Fibroblast of the aortic adventitia (primary cell): ENCODE results near the gene ENOX2. TPM values are rescaled to one million over a fixed set of nuclear protein-coding genes. Genes with fewer than 3 reads are reported as not detected.
A peak's percentile ranks its signal among the peaks of the same experiment; 100 is the strongest.
"Not testable (repeated sequence)": the region's sequence is repeated elsewhere in the genome, so short reads cannot be mapped to it uniquely, and the experiment has no call there.

ENCODE experiments used
- DNase-seq: peaks from one replicate; pipeline ENCODE4 v3.0.0-alpha.2; 2010; ENCODE audit warnings: low read depth
- H3K4me3 ChIP-seq: 2 replicates; pipeline ENCODE4 v1.5.1; 2011; ENCODE audit warnings: low read depth, mild to moderate bottlenecking, control low read depth, low read length, moderate library complexity
- total RNA-seq: library from RNA; depleted of rRNA; stranded (reverse); fragments of >200 nt; gene quantifications from 2 replicates; pipeline ENCODE4 v1.2.3, GENCODE V29; 2012; ENCODE audit warnings: low replicate concordance
- TF ChIP-seq, protein P1 (sequence below): IDR thresholded peaks from 2 replicates; pipeline ENCODE4 v1.5.1; 2011; ENCODE audit warnings: mild to moderate bottlenecking, low read length, control low read depth, inconsistent platforms; ENCODE audit not compliant: insufficient read depth

The ENOX2 gene
- total RNA-seq, 1 donor = 13.2 TPM

DNA sequence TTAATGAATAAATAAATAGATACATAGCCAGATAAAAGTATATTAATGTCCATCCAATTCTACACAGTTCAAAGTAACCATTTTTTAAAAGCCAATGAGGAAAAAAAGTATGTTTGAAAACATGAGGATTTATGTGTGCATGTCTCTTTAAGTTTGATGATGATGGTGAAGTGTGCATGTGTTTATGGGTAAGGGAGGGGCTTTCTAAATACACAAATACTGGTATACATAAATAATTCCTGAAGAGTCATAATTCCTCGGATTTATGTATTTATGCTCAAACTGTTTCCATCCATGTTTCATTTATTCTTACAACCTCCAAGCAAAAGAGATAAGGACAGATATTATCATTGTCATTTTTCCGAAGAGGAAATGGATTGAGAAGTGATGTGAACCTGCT is 75.4 kb downstream of the ENOX2 start:
- DNase-seq = no peak
- TF ChIP-seq, protein P1, sequence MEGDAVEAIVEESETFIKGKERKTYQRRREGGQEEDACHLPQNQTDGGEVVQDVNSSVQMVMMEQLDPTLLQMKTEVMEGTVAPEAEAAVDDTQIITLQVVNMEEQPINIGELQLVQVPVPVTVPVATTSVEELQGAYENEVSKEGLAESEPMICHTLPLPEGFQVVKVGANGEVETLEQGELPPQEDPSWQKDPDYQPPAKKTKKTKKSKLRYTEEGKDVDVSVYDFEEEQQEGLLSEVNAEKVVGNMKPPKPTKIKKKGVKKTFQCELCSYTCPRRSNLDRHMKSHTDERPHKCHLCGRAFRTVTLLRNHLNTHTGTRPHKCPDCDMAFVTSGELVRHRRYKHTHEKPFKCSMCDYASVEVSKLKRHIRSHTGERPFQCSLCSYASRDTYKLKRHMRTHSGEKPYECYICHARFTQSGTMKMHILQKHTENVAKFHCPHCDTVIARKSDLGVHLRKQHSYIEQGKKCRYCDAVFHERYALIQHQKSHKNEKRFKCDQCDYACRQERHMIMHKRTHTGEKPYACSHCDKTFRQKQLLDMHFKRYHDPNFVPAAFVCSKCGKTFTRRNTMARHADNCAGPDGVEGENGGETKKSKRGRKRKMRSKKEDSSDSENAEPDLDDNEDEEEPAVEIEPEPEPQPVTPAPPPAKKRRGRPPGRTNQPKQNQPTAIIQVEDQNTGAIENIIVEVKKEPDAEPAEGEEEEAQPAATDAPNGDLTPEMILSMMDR = no peak
- H3K4me3 ChIP-seq = no peak overlapping the region

- DNase-seq = no peak
- H3K4me3 ChIP-seq = no peak overlapping the region
- TF ChIP-seq, protein P1 = no peak
Measured at GRCh38 chrX:130826249-130826648, 76.8 kb downstream of the ENOX2 start.

GRCh38 chrX:130825525-130825924 is 77.5 kb downstream of the ENOX2 start:
- TF ChIP-seq, protein P1 = no peak
- H3K4me3 ChIP-seq = no peak overlapping the region
- DNase-seq = no peak

DNA sequence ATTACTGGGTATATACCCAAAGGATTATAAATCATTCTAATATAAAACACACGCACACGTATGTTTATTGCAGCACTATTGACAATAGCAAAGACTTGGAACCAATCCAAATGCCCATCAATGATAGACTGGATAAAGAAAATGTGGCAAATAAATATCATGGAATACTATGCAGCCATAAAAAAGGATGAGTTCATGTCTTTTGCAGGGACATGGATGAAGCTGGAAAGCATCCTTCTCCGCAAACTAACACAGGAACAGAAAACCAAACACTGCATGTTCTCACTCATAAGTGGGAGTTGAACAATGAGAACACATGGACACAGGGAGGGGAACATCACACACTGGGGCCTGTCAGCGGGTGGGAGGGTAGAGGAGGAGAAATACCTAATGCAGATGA is 83.6 kb downstream of the ENOX2 start:
- not testable (repeated sequence) for DNase-seq, H3K4me3 ChIP-seq

DNA sequence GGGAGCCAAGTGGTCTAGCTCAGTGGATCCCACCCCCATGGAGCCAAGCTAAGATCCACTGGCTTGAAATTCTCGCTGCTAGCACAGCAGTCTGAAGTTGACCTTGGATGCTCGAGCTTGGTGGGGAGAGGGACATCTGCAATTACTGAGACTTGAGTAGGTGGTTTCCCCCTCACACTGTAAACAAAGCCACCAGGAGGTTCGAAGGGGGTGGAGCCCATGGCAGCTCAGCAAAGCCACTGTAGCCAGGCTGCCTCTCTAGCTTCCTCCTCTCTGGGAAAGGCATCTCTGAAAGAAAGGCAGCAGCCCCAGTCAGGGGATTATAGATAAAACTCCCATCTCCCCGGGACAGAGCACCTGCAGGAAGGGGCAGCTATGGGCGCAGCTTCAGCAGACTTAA is 89.1 kb downstream of the ENOX2 start:
- not testable (repeated sequence) for H3K4me3 ChIP-seq, DNase-seq

DNA sequence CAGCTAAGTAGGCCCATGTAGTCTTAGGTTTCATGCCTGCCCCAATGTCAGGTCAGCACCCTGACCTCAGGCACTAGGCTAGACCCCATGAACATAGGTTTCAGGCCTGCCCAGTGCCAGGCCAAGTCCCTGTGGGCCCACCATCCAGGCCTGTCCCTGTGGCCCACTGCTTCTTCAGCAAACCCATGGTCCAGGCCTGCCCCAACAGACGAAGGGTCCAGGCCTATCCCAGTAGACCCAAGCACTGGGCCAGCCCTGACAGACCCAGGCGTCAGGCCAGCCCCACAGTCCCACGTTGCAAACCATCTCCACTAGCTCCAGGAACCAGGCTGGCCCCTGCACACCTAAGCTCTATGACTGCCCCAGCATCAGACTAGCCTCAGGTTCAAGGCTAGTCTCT is 92.4 kb downstream of the ENOX2 start:
- no peak overlapping the region for H3K4me3 ChIP-seq
- no peak for DNase-seq
- TF ChIP-seq, protein P1 = no peak

GRCh38 chrX:130805903-130806302 is 97.1 kb downstream of the ENOX2 start:
- H3K4me3 ChIP-seq = no peak overlapping the region
- TF ChIP-seq, protein P1 = no peak
- peak; percentile 34 for DNase-seq

DNA sequence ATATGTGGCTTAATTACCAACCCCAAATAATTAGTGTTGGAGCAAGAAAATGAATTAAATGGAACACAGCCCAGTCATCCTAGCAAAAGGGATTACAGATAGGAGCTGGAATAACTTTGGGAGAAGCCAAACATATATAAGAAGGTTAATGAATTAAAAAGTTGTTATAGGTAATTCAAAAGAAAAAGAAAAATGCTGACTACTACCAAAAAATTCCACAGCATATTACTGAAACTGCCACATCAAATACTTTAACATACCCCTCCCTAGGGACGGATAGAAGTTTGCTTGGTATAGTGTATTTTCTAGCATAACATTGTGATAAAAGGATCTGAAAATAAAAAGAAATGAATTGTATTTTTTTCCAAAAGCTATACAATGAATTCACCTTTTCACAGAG is 99.5 kb downstream of the ENOX2 start:
- TF ChIP-seq, protein P1 = no peak
- DNase-seq = no peak
- no peak overlapping the region for H3K4me3 ChIP-seq
